Left lobe of liver (tissue), 2 donors: ENCODE results near the gene MYOM1. TPM values are rescaled to one million over a fixed set of nuclear protein-coding genes. Genes with fewer than 3 reads are reported as not detected.

Experiments used
- ATAC-seq: fragments of 200-7000 bp; cut with Tn5 transposase; one replicate; pipeline ENCODE4 v1.9.1; 2020; ENCODE audit warnings: mild to moderate bottlenecking, moderate library complexity
- DNase-seq: peaks from one replicate; pipeline ENCODE4 v3.0.0-alpha.2; 2020; ENCODE audit warnings: low spot score
- total RNA-seq: library from RNA; stranded (reverse); gene quantifications from one replicate; pipeline ENCODE4 v1.2.1, GENCODE V29; 2021
- donor health status: DM: no; HTN: no; CAD: no; lungs with moderate emphysema.
- donor health status: DM: no; HTN: yes; CAD: no.

The MYOM1 gene
- total RNA-seq, 1 donor from 2014 or later: 4.9 TPM

GRCh38 chr18:3154214-3154613 lies 65.6 kb downstream of the MYOM1 start:
- ATAC-seq: no peak
- no peak for DNase-seq

GRCh38 chr18:3153107-3153704 lies 66.6 kb downstream of the MYOM1 start:
- DNase-seq (no peak), ATAC-seq (peak; percentile 46)

- ATAC-seq: no peak
- no peak for DNase-seq
These were observed 67.5 kb downstream of the MYOM1 start for GRCh38 chr18:3152294-3152693.

GRCh38 chr18:3151399-3152264 lies 68.1 kb downstream of the MYOM1 start:
- peak; percentile 77 for ATAC-seq

GRCh38 chr18:3150688-3151087 lies 69.1 kb downstream of the MYOM1 start:
- no peak for DNase-seq
- ATAC-seq: no peak

More at GRCh38 chr18:3151399-3152264, 68.1 kb downstream of the MYOM1 start:
- DNase-seq: no peak

GRCh38 chr18:3150274-3150673 lies 69.5 kb downstream of the MYOM1 start:
- ATAC-seq (no peak), DNase-seq (no peak)

GRCh38 chr18:3148930-3149535 lies 70.7 kb downstream of the MYOM1 start:
- DNase-seq (no peak), ATAC-seq (no peak)

- DNase-seq (no peak), ATAC-seq (no peak)
These were observed 71.7 kb downstream of the MYOM1 start for GRCh38 chr18:3147935-3148554.

GRCh38 chr18:3140986-3141639 lies 78.7 kb downstream of the MYOM1 start:
- no peak for DNase-seq
- ATAC-seq: peak; percentile 89

GRCh38 chr18:3140342-3140741 lies 79.4 kb downstream of the MYOM1 start:
- ATAC-seq: no peak
- no peak for DNase-seq

GRCh38 chr18:3139406-3139805 lies 80.4 kb downstream of the MYOM1 start:
- DNase-seq (no peak), ATAC-seq (no peak)

GRCh38 chr18:3138274-3138975 lies 81.3 kb downstream of the MYOM1 start:
- DNase-seq (no peak), ATAC-seq (no peak)

- ATAC-seq: no peak
- no peak for DNase-seq
These were observed 84.2 kb downstream of the MYOM1 start for GRCh38 chr18:3135536-3135935.

- ATAC-seq (no peak), DNase-seq (no peak)
These were observed 87.1 kb downstream of the MYOM1 start for GRCh38 chr18:3132700-3133099.

- ATAC-seq (no peak), DNase-seq (no peak)
These were observed 89.4 kb downstream of the MYOM1 start for GRCh38 chr18:3130344-3130743.

- peak; percentile 77 for DNase-seq
- peak; percentile 100 for ATAC-seq
These were observed 90.5 kb downstream of the MYOM1 start for GRCh38 chr18:3129053-3129864.

- DNase-seq: no peak
- no peak for ATAC-seq
These were observed 93.2 kb downstream of the MYOM1 start for GRCh38 chr18:3126457-3127097.

GRCh38 chr18:3124822-3125221 lies 94.9 kb downstream of the MYOM1 start:
- ATAC-seq (no peak), DNase-seq (no peak)

- ATAC-seq: no peak
- DNase-seq: no peak
These were observed 96.9 kb downstream of the MYOM1 start for GRCh38 chr18:3122851-3123250.
